ENCODE data around the gene MEF2C. TPM values are rescaled to one million over a fixed set of nuclear protein-coding genes. Genes with fewer than 3 reads are reported as not detected.

Gene MEF2C
- total and polyA plus RNA-seq, 11 donors: 15.5 to 98.5 (median 56.2) TPM

GRCh38 chr5:88792144-88792840, 90.7 kb downstream of the MEF2C start:
- ATAC-seq (no peak), DNase-seq (no peak)
- 61 to 94% (median 89%) methylated on average over 2 of the region's 2 CpGs for WGBS, 4 donors
- H3K27me3 ChIP-seq: no peaks in the 10 kb centered on the region
- intact Hi-C loops (cut with DNase I): no loop called here
- peak overlapping the region in 2 of 12 donors; percentile 5 to 12 for H3K27ac ChIP-seq
- H3K4me1 ChIP-seq: peaks cover 0 to 23% (median 5%) of the 10 kb centered on the region in 12 donors
- H3K9me3 ChIP-seq: peaks cover 0 to 9% (median 0%) of the 10 kb centered on the region in 12 donors
- peaks cover 0 to 15% (median 5%) of the 10 kb centered on the region in 9 donors for H3K36me3 ChIP-seq
- TF ChIP-seq POLR2A (IDR thresholded peaks at IDR 0.05): no peak
- TF ChIP-seq, protein P1, sequence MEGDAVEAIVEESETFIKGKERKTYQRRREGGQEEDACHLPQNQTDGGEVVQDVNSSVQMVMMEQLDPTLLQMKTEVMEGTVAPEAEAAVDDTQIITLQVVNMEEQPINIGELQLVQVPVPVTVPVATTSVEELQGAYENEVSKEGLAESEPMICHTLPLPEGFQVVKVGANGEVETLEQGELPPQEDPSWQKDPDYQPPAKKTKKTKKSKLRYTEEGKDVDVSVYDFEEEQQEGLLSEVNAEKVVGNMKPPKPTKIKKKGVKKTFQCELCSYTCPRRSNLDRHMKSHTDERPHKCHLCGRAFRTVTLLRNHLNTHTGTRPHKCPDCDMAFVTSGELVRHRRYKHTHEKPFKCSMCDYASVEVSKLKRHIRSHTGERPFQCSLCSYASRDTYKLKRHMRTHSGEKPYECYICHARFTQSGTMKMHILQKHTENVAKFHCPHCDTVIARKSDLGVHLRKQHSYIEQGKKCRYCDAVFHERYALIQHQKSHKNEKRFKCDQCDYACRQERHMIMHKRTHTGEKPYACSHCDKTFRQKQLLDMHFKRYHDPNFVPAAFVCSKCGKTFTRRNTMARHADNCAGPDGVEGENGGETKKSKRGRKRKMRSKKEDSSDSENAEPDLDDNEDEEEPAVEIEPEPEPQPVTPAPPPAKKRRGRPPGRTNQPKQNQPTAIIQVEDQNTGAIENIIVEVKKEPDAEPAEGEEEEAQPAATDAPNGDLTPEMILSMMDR (IDR thresholded peaks at IDR 0.05): no peak
- no peak overlapping the region for H3K4me3 ChIP-seq

DNA sequence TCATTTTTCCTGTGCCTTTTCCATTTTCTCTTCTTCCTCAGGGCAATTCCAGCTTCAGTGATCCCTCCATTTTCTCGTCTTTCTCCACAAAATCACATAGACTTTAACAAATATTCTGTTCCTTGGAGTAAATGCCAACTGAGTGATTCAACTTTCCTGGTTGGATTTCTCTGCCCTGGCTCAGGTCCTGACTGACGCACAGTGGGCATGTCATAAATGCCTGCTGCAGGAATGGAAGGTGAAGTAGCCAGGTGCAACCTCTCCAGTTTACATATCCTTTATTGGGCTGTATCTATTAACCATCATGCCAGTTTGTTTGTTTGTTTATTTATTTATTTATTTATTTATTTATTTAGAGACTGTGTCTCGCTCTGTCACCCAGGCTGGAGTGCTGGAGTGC, 95.1 kb downstream of the MEF2C start:
- peak overlapping the region in 3 of 12 donors; percentile 9 to 85 (median 82) for H3K27ac ChIP-seq
- DNase-seq (no peak), ATAC-seq (no peak)
- no peaks in the 10 kb centered on the region for H3K27me3 ChIP-seq
- H3K9me3 ChIP-seq: no peaks in the 10 kb centered on the region
- peaks cover 4 to 51% (median 35%) of the 10 kb centered on the region in 12 donors for H3K4me1 ChIP-seq
- TF ChIP-seq, protein P1 (IDR thresholded peaks at IDR 0.05): no peak
- H3K36me3 ChIP-seq: peaks cover 0 to 15% (median 5%) of the 10 kb centered on the region in 9 donors
- intact Hi-C loops (cut with DNase I): loop anchor here in 9 of 10 donors (5.0 to 10.0 kb wide), 7 partner anchors 34 to 97 kb away; partner anchors contain the start of gene MEF2C (in 4 of the 9)
- no peak overlapping the region for H3K4me3 ChIP-seq
- WGBS, 4 donors: 84 to 92% (median 89%) methylated on average over 3 of the region's 3 CpGs

GRCh38 chr5:88786789-88787188, 96.2 kb downstream of the MEF2C start:
- Histone ChIP-seq H3K4me3 (peak overlapping the region in 3 of 12 donors; percentile 23 to 35 (median 28)), H3K27ac (peak overlapping the region in 11 of 12 donors; percentile 66 to 88 (median 83)), H3K9me3 (no peaks in the 10 kb centered on the region), H3K36me3 (peaks cover 0 to 15% (median 5%) of the 10 kb centered on the region in 9 donors), H3K4me1 (peaks cover 4 to 51% (median 35%) of the 10 kb centered on the region in 12 donors), H3K27me3 (no peaks in the 10 kb centered on the region)
- intact Hi-C loops (cut with DNase I): loop anchor here in 9 of 10 donors (5.0 to 10.0 kb wide), 7 partner anchors 36 to 98 kb away; partner anchors contain the start of gene MEF2C (in 4 of the 9)
- TF ChIP-seq POLR2A (IDR thresholded peaks at IDR 0.05): no peak
- TF ChIP-seq, protein P1 (IDR thresholded peaks at IDR 0.05): no peak
- ATAC-seq: no peak
- WGBS, 4 donors: 77 to 87% (median 81%) methylated on average over 2 of the region's 2 CpGs
- DNase-seq: no peak
